HG02981 (cell line): ENCODE measurements around the gene PARD3.

Experiments
- ATAC-seq: cut with Tn5 transposase; IDR thresholded peaks from one replicate; pipeline ENCODE4 v1.9.1; 2021; ENCODE audit warnings: mild to moderate bottlenecking, moderate library complexity; ENCODE audit not compliant: unreplicated experiment

Gene PARD3

DNA sequence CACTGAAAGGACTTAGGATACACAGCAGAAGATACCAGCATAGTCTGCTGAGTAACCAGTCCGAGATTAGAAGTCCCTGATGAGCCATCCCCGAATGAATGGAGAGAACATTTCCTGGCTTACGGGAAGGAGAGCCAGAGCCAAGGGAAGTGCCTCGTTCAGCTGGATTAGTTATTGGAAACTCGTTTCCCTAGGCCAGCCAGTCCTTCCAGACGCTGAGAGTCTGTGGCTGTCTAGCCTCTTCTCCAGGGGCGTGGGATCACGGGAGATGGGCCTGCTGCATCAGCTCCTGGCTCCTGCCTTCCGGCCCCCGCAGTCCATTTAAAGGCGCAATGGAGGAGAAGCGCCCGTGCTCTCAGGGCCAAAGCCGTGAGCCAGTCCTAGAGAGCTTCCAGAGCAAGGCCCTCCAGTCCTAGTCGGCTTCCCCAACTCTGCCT is 712.8 kb downstream of the PARD3 start:
- ATAC-seq: no peak

- ATAC-seq: no peak
These were observed 714.1 kb downstream of the PARD3 start for GRCh38 chr10:34101001-34101400.

DNA sequence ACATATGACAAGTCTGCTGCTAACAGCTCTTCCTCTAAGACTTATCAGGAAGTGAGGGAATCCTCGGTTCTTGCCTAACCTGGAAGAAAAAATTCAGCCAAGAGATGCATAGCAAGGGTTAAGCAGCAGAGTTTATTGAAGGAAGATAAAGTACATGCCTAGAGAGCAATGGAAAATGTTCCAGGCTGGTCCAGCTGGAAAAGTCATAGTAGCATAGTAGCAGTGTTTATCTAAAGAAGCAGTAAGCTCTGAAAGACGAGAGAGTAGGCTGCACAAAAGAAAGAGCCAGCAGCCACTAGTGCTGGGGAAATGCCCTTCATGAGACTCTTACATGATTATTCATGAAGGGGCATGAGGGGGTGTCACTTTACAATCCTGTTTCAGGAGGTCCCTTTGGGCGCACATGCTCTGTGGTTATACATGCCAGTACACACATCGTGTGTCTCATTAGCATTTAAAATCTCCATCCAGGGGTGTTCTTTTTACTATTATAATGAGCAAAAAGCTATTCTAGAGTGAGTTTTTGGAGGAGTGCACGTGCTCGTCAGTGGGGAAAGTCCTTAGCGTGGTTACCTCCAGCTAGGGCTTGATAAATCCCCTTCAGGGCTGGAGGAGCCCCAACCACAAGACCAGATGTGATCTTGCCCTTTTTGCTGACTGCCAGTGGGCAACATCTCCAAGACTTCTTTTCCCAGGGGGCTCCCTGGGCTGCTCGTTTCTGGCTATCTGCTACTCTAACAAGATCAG is 716.1 kb downstream of the PARD3 start:
- ATAC-seq: no peak

DNA sequence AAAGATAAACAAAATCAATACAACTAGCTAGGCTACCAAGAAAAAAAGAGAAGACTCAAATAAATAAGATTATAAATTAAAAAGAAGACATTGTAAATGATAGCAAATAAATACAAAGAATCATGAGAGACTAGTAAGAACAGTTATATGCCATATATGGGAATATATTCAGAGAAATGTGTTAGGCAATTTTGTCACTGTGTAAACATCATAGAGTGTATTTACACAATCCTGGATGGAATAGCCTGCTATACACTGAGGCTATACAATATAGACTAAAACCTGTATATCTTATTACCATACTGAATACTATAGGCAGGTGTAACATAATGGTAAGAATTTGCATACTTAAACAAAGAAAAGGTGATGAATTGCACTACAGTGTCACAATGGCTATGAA is 717.4 kb downstream of the PARD3 start:
- ATAC-seq: no peak

DNA sequence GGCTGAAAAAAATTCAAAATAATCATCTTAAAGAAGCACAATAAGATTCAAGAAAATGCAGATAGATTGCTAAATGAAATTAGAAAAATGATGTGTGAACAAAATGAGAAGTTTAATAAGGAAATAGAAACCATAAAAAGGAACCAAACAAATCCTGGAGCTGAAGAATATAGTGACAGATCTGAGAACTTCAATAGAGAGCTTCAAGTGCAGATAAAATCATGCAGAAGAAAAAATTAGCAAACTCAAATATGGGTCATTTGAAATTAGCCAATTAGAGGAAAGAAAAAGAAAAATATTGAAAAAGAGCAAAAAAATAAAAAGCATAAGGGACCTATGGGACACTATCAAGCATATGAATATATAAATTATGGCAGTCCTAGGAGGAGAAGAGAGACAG is 720.1 kb downstream of the PARD3 start:
- no peak for ATAC-seq

GRCh38 chr10:34094146-34094696 is 720.9 kb downstream of the PARD3 start:
- ATAC-seq: no peak

GRCh38 chr10:34092891-34093290 is 722.2 kb downstream of the PARD3 start:
- ATAC-seq: no peak

DNA sequence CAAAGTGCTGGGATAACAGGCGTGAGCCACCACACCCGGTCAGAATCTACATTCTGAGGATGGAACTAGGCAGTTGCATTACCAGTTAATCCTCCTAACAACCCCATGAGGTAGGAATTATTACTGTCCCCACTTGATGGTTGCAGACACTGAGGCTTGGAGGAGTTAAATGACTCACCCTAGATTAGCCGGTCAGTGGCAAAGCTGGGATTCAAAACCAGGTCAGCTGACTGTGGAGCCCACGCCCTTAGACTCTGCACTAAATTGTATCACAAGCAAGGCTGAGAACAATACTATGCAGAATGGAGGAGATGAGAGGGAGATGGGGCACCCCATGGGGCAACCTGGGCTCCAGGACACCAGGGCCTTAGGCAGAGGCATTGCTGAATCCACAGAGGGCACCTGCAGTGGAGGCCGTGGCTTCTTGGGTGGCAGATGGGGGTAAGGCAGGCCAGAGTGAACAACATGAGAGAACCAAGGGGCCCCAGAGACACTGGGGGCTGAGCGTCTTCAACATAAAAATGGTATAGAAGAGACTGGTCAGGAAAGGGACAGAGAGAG is 723.4 kb downstream of the PARD3 start:
- no peak for ATAC-seq

GRCh38 chr10:34089253-34089652 is 725.8 kb downstream of the PARD3 start:
- ATAC-seq: no peak

DNA sequence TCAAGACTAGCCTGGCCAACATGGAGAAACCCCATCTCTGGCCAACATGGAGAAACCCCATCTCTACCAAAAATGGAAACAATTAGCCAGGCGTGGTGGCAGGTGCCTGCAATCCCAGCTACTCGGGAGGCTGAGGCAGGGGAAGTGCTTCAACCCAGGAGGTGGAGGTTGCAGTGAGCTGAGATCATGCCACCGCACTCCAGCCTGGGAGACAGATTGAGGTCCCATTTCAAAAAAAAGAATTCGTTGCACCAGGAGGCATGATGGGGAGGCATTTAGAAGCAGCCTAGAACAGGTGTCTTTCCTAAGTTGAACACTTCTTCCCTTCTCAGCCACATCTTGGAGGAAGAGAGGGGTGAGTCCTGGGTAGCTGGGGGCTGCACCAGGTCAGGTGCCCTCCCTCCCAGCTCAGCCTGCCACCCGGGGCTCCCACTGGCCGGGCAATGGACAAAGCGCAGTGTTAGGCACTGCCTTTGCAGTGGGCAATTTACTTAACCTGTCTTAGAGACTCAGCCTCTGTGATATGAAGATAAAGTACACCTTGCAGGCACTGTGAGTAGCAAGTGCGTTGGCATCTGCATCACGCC is 726.8 kb downstream of the PARD3 start:
- ATAC-seq: no peak

DNA sequence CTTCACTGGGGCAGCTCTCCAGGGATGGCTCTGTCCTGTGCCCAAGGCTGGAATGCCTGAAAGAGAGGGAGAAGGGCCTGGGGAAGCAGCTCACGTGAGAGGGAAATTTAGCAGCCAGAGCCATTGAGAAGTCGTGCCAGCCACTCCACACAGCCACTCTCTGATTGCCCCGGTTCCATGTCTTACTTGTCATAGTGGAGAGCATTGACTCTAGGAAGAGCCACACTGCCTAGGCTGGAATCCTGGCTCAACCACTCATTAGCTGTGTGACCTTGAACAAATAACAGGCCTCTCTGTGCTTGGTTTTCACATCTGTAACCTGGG is 728.0 kb downstream of the PARD3 start:
- no peak for ATAC-seq

DNA sequence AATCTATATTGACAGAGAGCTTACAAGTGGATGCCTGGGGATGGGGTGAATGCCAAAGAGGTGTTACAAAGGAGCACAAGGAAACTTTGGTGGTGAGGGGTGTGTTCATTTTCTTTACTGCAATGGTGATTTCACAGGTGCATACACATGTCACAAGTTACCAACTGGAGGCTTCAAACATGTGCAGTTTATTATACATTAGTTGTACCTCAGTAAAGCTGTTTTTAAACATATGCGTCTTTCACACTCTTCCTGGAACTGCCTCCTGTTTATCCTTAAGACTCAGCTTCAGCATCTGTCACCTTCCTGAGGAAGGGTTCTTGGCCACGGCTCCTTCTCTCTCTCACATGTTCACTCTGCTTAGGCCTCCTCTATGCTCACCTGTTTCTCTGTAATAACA is 731.5 kb downstream of the PARD3 start:
- no peak for ATAC-seq

- ATAC-seq: no peak
These were observed 733.1 kb downstream of the PARD3 start for GRCh38 chr10:34081948-34082347.

DNA sequence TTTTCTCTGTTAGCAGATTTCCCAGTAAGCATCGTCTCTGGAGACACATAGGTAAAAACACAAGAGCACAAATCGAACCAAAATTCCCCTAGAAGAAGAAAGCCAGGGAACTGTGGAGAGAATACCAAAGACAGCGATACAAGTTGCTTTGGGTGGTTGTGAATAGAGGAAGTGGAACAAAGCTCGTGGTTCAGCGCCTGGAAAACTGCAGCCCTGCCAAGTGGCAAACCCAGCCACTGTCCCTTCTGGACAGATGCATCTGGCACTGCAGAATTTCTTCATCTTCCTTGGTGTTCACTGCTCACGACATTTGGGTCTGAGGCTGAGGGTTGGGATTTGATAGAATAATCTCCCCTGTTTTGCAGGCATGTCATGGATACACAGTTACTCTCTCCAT is 733.8 kb downstream of the PARD3 start:
- no peak for ATAC-seq

DNA sequence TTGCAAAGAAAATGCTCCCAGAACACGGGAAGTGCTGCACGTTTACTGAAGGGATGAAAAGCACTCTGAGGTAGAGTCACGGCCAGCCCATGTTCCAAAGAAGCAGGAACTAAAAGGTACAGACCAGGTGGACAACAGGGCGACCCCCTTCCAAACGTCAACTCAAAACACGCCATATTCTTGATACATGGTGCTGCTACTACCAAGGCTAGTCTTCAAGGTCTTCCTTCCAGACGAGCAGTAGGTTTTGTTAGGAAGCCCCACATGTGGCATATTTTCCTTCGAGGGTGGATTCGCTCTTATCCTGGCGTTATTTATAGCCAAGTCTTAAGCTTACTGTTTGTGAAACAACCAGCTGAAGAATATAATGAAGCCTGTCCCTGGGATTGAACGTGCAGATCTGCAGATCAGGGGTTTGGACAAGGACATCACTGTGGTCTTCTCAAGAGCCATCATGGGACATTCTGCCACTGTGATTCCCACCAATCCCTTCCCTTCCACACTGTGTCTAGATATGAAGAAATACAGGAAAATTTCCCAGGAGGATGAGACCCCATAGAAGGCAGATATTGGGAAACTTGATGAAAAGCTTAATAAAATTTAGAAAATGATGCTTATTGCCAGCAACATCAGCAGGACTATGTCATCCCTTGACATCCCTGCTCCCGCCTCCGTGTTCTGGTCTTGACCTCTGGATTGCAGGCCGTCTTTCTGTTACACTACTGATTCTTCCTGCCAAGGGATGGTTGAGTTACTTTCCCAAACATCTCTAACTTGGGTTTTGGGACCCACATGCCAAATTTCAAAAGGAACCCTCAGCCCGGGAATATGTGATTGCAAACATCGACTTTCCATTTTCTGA is 734.4 kb downstream of the PARD3 start:
- ATAC-seq: no peak

DNA sequence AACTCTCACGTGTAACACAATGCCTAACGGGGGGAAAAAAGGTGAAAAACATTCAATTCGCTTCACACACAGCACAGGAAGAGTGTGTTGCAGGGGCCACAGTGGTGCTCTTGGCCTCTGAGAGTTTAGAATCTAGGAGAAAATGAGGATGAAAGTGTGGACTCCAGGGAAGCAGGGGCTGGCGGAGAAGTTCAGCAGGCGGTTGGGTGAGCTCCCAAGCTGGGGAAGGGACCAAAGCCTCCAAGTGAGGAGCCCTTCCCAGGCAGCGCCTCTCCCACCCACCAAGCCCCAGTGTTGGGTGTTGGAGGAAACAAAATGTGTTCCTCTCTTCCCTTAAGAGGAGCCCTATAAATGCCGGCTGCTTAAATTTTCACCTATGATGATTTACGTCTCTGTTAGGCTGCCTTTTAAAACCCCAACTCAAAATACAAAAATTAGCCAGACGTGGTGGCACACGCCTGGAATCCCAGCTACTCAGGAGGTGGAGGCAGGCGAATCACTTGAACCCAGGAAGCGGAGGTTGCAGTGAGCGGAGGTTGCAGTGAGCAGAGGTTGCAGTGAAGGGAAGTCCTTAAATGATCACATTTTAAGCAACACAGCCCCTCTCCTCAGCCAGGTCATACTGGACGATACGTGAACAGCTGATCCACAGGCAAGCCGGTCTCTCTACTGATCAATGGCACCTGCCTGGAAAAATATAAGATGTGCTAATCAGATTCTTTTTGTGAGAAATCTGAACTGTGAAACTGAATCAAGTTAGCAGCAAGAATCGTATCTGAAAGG is 735.2 kb downstream of the PARD3 start:
- no peak for ATAC-seq

- ATAC-seq: no peak
These were observed 736.2 kb downstream of the PARD3 start for GRCh38 chr10:34078745-34079470.

DNA sequence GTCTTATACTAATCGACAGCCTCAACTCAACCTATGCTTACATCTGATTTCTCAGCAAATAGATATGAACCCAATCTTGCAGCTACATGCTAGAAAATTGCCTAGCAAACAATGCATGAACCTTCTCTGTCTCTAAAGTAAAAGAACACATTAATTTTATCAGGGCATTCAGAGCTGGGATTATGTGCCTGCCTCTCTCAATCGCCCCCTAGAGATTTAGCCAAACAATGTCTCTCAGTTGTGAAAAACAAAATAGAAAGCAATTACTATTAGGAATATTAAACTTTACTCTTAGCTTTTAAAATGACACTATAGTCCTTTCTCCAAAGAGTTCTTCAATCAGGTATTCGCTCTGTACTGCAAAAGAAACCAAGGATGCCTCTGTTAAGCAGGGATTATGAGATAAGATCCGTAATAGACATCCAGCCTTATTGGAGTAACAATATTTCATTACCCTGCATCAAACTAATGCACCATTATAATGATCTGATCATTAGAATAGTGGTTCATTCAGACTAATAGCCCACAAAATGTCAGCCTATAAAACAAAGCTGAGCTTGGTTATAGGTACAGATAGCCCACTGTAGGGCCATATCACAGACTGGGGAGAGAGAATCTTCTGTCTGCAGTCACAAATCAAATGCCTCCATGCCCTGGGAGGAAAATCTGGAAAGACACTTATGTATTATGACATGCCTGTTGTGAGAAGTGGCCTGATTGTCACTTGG is 736.9 kb downstream of the PARD3 start:
- ATAC-seq: no peak

- ATAC-seq: no peak
These were observed 738.7 kb downstream of the PARD3 start for GRCh38 chr10:34076443-34076842.
